ENCODE results near the gene RABGGTA.

- TF ChIP-seq REST (IDR thresholded peaks at IDR 0.05; ENCODE audit: low read depth) = no peak
- TF ChIP-seq CEBPB (IDR thresholded peaks at IDR 0.05) = no peak
- TF ChIP-seq EP300 (IDR thresholded peaks at IDR 0.05; ENCODE audit: borderline replicate concordance) = no peak
- TF ChIP-seq ZBTB7A (IDR thresholded peaks at IDR 0.05; ENCODE audit: low read depth) = no peak
- TF ChIP-seq MAX (IDR thresholded peaks at IDR 0.05) = no peak
- no peak for TF ChIP-seq CREB1 (IDR thresholded peaks at IDR 0.05; ENCODE audit: low read depth)
- TF ChIP-seq USF1 (IDR thresholded peaks at IDR 0.05) = no peak
Observed at GRCh38 chr14:24269910-24270536, 1.4 kb downstream of the RABGGTA start.

All from Ishikawa (cell line).